Measurements from ENCODE around the gene EFHB. TPM values are rescaled to one million over a fixed set of nuclear protein-coding genes. Genes with fewer than 3 reads are reported as not detected.
"Not testable (repeated sequence)": the region's sequence is repeated elsewhere in the genome, so short reads cannot be mapped to it uniquely, and the experiment has no call there.

The EFHB gene
- total RNA-seq, 1 donor: 0.27 TPM

- TF ChIP-seq CTCF (IDR thresholded peaks at IDR 0.05; ENCODE audit: insufficient read depth, low read length): no peak
- no peak for DNase-seq (ENCODE audit: low read depth)
- no peak overlapping the region for H3K4me3 ChIP-seq (ENCODE audit: low read depth, low read length)
These were observed 42.3 kb downstream of the EFHB start for GRCh38 chr3:19891740-19892139.

DNA sequence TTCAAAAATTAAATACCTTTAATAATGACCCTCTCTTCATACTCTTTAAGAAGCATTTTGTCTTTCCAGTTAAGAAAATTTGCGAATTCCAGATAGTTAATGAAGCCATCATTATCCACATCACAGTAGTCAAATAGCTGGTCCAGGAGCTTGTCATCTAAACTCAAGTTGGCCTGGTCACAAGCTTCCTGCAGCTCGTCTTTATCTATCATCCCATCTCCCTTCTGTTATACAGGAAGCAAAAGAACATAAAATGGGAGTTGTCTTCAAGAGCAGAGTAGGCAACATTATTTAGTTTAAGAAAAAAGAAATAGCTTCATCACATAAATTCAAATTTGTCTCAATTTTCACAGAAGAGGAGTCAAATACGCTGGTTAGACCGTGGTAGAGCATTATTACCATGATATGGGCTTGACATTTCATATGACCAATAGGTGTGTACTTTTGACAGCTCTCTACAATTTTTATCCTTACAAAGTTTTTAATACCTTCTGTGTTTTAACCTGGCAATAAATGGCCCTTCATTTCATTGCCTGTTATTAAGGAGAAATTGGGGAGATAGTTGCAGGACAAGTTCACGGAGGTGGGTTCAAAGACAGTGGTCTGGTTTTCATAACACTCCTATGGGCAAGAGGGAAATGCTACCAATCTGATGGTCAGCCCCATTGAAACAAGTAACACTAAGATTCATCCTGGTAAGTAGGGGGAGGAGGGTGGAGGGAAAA is 45.4 kb downstream of the EFHB start:
- TF ChIP-seq CTCF (IDR thresholded peaks at IDR 0.05; ENCODE audit: insufficient read depth, low read length): no peak
- H3K4me3 ChIP-seq (ENCODE audit: low read depth, low read length): peak overlapping the region; percentile 0
- DNase-seq (ENCODE audit: low read depth): no peak

- not testable (repeated sequence) for H3K4me3 ChIP-seq (ENCODE audit: low read depth, low read length); DNase-seq (ENCODE audit: low read depth)
These were observed 46.9 kb downstream of the EFHB start for GRCh38 chr3:19887122-19887521.

DNA sequence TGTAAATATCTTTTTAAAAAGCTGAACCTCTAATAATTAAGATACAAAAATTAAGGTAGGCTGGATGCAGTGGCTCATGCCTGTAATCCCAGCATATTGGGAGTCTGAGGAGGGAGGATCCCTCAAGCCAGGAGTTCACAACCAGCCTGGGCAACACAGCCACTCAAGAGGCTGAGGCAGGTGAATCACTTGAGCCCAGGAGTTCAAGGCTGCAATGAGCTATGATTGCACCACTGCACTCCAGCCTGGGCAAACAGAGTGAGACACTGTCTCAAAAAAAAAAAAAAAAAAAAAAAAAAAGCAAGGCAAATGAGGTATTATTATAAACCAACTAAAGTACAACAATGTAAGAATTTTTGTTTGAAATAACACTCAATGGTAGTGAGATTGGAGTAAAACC is 47.6 kb downstream of the EFHB start:
- no peak overlapping the region for H3K4me3 ChIP-seq (ENCODE audit: low read depth, low read length)
- TF ChIP-seq CTCF (IDR thresholded peaks at IDR 0.05; ENCODE audit: insufficient read depth, low read length): no peak
- DNase-seq (ENCODE audit: low read depth): no peak

DNA sequence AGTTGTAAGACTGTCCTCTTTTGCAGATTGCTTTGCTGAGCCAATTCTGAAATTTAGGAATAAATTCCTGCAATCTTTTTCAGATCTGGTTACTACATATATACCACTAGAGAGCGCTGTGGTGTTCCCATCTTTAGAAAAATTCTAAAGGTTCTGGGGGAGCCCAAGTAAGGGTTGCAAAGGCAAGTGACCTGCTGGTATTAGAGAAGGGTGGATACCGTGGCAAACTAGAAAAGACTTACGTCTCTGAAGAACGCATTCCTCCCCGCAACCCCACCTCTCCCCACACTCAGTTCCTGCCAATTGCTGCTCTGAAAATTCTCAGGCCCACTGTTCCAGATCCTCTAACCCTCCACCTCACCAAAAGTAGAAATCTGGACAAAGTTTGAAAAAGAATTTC is 48.5 kb downstream of the EFHB start:
- TF ChIP-seq CTCF (IDR thresholded peaks at IDR 0.05; ENCODE audit: insufficient read depth, low read length): peak; percentile 61
- no peak overlapping the region for H3K4me3 ChIP-seq (ENCODE audit: low read depth, low read length)
- DNase-seq (ENCODE audit: low read depth): peak; percentile 65

GRCh38 chr3:19881852-19882251 is 52.2 kb downstream of the EFHB start:
- no peak overlapping the region for H3K4me3 ChIP-seq (ENCODE audit: low read depth, low read length)
- no peak for DNase-seq (ENCODE audit: low read depth)
- TF ChIP-seq CTCF (IDR thresholded peaks at IDR 0.05; ENCODE audit: insufficient read depth, low read length): no peak

DNA sequence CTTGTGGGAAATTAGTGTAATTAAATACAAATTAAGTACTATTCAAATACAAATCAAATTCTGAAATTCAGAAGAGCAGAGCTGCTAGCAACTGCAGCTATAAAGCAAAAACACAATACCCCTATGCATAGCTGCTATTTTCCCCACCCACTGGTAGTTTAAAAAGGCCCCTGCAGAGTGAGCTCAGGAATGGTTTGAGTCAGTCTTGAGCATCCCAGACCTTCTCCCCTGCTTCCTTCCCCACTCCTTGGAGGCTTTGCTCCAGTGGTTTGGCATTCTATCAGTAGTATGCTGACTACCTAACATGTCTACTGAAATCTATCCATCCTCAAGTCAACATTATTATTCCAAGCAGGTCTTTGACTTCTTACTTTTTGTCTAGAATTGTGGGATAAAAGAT is 53.0 kb downstream of the EFHB start:
- no peak for DNase-seq (ENCODE audit: low read depth)
- TF ChIP-seq CTCF (IDR thresholded peaks at IDR 0.05; ENCODE audit: insufficient read depth, low read length): no peak
- H3K4me3 ChIP-seq (ENCODE audit: low read depth, low read length): no peak overlapping the region

All from fibroblast of the aortic adventitia (primary cell).